Measurements from ENCODE around the gene GRM8.

GRCh38 chr7:127158659-127159058 is 94.1 kb downstream of the GRM8 start:
- no peak for TF ChIP-seq HOXA7 (CRISPR knock-in tag; IDR thresholded peaks at IDR 0.05; ENCODE audit: borderline replicate concordance)
- no peak for TF ChIP-seq ZFP37 (tag by site-specific recombination; IDR thresholded peaks at IDR 0.05)
- no peak for TF ChIP-seq EGR2 (tag by site-specific recombination; IDR thresholded peaks at IDR 0.05; ENCODE audit: low read depth)
- TF ChIP-seq ZNF211 (tag by site-specific recombination; IDR thresholded peaks at IDR 0.05; ENCODE audit: low read depth) = no peak
- TF ChIP-seq ZBTB10 (tag by site-specific recombination; IDR thresholded peaks at IDR 0.05) = no peak
- no peak for TF ChIP-seq OSR2 (tag by site-specific recombination; IDR thresholded peaks at IDR 0.05)
- TF ChIP-seq ZBTB20 (tag by site-specific recombination; IDR thresholded peaks at IDR 0.05) = no peak
- no peak for TF ChIP-seq ZFHX2 (tag by site-specific recombination; conservative IDR thresholded peaks at IDR 0.05)
- no peak for TF ChIP-seq ZNF311 (tag by site-specific recombination; IDR thresholded peaks at IDR 0.05; ENCODE audit: borderline replicate concordance)
- no peak for TF ChIP-seq CTCF (tag by site-specific recombination; IDR thresholded peaks at IDR 0.05)
- no peak for TF ChIP-seq ZNF660 (tag by site-specific recombination; IDR thresholded peaks at IDR 0.05)
- TF ChIP-seq ZNF302 (tag by site-specific recombination; IDR thresholded peaks at IDR 0.05; ENCODE audit: low read depth) = no peak
- TF ChIP-seq PATZ1 (tag by site-specific recombination; IDR thresholded peaks at IDR 0.05) = no peak
